NCI-H345 treated with DMSO at 0.1 percent for 48 hours (cell line): ENCODE measurements around the gene RUFY3.
"Not testable (repeated sequence)": the region's sequence is repeated elsewhere in the genome, so short reads cannot be mapped to it uniquely, and the experiment has no call there.

ENCODE experiments used
- DNase-seq: peaks from one replicate; lab custom pipeline; 2025; ENCODE audit not compliant: unreplicated experiment; lab: John Stamatoyannopoulos, UW

RUFY3 gene, protein sequence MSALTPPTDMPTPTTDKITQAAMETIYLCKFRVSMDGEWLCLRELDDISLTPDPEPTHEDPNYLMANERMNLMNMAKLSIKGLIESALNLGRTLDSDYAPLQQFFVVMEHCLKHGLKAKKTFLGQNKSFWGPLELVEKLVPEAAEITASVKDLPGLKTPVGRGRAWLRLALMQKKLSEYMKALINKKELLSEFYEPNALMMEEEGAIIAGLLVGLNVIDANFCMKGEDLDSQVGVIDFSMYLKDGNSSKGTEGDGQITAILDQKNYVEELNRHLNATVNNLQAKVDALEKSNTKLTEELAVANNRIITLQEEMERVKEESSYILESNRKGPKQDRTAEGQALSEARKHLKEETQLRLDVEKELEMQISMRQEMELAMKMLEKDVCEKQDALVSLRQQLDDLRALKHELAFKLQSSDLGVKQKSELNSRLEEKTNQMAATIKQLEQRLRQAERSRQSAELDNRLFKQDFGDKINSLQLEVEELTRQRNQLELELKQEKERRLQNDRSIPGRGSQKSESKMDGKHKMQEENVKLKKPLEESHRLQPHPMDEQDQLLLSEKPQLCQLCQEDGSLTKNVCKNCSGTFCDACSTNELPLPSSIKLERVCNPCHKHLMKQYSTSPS

DNA sequence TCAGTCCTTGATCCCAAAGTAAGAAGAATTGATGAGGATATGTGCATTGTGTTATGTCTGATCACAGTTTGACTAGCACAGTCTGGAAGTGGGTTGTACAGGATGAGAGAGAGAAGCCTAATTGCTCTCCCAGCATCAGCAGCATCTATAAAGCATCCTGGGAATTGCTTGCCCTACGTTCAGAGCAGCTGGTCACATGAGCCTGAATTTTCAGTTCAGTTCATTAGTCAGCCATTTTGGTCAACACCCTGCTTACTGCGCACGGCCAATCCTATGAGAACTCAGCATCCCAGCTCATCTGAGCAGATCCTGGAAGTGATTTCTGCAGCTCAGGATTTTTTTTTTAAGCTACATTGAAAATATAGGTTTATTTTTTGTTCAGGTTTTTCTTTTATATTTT lies at the start of gene RUFY3:
Gene RUFY3 (plus strand): TSS at position 218 of the 400 bp plus-strand sequence. CDS start 610 bp downstream, outside the sequence.
- DNase-seq: peak; percentile 62

DNA sequence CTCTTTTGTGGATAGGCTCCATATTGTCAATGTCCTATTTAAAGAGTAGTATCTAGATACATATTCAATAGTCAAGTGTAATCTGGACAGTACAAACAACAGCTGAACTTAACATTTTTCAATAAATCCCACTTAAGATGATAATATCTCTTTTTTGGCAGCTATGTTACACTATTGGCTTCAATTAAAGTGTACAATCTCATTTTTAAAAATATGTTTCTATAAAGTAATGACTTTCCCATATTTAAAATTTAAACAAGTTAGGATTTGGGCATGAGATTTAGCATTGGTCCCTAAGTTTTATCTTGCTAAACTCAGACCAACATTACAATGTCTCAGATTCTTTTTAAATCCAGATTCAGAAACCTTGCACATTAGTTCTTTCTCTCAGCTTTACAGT lies 47.6 kb upstream of the RUFY3 start:
- no peak for DNase-seq

DNA sequence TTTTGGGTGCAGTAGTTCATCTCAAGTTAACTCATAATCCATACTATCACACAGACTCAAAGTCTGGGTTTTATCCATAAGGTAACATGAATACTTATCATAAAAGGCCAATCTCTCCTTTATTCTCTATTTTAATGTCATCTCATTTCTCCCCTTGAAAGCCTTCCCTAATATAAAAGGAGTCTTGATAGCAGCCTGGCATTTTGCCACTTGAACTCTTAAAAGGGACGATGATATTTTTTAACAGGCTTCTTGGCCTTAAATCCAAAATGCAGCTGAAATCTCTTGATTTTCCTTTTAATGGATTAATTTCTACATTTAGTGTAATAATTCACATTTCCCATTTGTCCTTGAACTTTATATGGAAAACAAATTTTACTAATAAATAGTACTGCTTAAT lies 47.0 kb upstream of the RUFY3 start:
- no peak for DNase-seq

DNA sequence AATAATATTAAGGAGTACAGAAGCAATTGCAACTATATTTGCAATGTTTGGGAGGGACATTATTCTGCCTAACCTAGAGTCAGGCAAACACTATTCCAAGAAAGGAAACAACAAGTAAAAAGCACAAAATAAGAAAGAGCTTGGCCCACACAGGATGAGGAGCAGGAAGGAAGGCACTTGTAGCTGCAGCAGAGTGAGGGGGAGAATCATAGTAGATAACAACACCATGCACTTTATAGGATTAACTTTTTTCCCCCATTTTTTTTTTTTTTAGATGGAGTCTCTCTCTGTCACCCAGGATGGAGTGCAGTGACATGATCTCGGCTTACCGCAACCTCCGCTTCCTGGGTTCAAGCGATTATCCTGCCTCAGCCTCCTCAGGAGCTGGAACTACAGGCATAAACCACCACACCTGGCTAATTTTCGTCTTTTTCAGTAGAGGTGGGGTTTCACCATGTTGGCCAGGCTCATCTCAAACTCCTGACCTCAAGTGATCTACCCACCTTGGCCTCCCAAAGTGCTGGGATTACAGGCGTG lies 45.1 kb upstream of the RUFY3 start:
- DNase-seq: no peak

DNA sequence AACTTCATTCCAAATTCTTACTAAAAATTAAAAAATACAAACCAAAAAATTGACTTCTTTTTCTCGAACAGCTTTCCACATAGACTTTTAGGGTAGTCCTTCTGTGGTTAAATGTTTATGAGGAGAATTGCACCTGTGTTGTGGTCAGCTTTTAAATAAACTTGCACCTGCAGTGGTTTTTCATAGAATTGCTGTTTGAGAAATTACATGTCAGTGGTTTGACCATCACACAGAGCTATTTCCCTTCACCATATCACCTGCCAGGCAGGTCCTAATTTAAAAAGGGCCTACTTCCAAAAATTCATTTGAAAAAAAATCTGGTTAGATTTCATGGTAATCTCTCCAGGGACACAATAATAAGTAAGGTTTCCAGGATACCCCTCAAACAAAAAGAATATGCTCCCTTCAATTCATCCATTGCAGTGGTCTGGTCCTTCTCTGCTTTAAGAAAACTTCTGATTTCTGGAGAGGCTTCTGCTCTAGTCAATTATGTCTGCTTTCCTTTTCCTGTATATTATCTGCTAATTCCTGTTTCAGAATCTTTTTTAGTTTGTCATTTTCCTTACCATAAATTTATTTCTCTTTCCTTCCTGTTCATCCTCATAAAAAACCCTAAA lies 43.3 kb upstream of the RUFY3 start:
- DNase-seq: no peak

DNA sequence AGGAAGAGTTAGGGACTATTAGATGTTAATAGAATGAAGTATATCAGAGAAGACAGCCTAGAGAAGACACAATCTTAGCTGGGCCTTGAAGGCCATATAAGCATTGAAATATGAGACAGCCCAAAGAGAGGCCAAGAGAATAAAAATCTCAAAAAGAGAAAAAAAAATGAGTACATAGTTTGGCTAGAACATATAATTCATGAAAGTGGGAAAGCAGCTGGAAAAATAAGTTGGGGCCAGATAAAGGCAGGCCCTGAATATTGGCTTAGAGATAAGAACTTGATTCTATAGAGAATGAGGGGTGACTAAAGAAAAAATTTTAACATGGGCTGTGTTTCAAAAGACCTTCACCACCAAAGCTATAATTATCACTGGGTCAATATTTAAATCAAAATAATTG lies 40.8 kb upstream of the RUFY3 start:
- no peak for DNase-seq

DNA sequence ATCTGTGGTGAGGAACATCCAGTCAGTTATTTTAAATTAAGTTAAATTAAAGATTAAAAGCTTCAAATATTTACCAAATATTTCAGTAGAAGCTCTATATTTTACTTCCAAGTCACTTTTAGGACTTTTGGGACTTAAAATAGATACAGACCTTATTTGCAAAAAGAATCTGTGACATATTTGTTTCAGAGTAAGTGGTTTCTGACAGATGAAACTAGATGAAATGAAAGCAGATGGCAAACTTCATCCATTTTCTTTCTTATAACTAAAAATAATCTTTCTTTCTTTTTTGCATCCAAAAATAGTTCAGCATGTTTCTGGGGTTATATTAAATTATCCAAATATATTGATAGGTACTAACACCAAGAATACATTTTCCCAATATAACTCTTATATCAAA lies 40.1 kb upstream of the RUFY3 start:
- no peak for DNase-seq

DNA sequence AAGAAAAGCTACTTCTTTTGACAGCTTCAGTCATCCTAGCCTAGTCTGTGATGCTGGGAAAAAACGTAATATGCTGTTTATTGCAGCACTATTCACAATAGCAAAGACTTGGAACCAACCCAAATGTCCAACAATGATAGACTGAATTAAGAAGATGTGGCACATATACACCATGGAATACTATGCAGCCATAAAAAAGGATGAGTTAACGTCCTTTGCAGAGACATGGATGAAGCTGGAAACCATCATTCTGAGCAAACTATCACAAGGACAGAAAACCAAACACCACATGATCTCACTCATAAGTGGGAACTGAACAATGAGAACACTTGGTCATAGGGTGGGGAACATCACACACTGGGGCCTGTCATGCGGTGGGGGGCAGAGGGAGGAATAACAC lies 39.6 kb upstream of the RUFY3 start:
- not testable (repeated sequence) for DNase-seq

DNA sequence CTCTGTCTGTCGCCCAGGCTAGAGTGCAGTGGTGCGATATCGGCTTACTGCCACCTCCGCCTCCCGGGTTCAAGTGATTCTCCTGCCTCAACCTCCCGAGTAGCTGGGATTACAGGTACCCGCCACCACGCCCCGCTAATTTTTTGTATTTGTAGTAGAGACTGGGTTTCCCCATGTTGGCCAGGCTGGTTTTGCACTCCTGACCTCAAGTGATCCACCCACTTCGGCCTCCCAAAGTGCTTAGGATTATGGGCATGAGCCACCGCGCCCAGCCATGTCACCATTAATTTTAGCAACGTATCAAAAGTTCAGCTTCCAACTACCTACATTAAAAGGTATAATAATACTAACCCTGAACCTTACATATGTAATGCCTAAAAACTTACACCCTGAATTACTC lies 34.4 kb upstream of the RUFY3 start:
- no peak for DNase-seq

DNA sequence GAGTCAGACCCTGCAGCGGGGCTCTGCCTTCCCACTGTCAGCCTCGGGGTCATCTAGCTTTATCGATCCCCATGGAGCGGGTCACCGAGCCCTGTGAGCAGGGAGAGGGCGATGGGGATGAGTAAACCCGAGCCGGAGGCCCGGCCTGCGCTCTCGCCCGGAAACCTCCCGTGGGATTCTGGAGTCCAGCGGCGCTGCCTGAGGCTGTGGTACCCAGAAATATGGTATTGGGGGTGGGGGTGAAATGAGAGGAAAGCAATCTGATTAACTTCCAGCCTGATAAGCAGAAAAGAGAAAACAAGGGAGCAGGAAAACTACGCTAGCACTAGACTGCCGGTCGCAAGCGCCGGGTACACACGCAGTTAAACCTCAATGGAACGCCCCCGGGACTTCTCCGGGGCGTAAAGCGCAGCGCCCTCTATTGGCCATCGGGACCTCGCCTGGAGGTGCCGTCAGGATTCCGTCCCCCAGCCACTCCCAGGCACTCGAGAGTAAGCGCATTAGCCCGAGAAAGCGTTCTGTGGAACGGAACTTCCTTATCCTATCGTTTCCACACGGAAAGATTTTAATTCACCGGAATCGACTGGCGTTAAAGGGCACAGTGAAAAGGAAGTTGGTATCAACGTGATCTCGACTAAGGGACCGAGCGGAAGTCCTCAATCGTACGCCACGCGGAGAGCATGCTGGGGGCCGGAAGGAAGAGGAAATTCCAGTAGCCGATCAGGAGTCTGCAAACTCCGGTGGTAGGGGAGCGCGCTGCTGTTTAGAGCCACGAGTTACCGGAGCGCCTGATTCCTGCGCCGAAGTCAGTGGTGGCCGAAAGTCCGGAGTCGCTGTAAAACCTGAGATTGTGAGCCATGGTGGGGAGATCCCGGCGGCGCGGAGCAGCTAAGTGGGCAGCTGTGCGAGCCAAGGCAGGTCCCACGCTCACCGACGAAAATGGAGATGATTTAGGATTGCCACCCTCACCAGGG lies 33.7 kb upstream of the RUFY3 start, which contains the start of gene UTP3:
Gene UTP3 (plus strand): TSS at position 712 of the 974 bp plus-strand sequence. CDS start 146 bp downstream, at position 858.
- DNase-seq: peak; percentile 94

DNA sequence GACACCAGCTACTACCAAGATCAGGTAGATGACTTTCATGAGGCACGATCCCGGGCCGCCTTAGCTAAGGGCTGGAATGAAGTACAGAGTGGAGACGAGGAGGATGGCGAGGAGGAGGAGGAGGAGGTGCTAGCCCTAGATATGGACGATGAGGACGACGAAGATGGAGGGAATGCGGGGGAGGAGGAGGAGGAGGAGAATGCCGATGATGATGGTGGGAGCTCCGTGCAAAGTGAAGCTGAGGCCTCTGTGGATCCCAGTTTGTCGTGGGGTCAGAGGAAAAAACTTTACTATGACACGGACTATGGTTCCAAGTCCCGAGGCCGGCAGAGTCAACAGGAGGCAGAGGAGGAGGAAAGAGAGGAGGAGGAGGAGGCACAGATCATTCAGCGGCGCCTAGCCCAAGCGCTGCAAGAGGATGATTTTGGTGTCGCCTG lies 33.0 kb upstream of the RUFY3 start:
- no peak for DNase-seq

DNA sequence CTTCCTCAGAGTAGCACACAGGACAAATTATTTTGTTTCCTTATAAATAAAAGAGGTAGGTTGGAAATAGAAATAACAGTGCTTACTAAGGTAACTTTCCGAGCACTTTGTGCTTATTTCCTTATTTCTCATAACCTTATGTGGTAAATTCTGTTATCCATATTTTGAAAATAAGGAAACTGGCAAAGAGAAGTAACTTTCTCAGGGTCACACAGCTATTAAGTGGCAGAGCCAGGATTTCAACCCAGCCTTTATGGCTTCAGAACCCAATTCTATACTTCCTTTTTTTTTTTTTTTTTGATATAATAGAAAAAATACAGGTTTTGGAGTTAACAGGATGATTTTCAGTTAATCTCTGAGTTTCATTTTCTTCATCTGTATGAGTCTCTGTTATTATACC lies 30.1 kb upstream of the RUFY3 start:
- no peak for DNase-seq

DNA sequence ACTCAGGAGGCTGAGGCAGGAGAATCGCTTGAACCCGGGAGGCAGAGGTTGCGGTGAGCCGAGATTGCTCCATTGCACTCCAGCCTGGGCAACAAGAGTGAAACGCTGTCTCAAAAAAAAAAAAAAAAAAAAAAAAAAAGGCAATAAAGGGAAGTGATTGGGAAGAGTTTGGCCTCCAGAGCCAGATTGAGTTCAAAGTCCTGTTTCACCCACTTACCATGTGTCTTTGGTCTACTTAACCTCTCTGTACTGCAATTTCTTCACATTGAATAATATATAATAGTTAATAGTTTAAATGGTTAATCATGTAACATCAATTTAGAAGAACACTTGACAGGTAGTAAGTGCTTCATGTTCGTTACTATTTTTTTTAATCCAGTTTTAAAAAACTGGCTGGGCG lies 27.1 kb upstream of the RUFY3 start:
- not testable (repeated sequence) for DNase-seq

DNA sequence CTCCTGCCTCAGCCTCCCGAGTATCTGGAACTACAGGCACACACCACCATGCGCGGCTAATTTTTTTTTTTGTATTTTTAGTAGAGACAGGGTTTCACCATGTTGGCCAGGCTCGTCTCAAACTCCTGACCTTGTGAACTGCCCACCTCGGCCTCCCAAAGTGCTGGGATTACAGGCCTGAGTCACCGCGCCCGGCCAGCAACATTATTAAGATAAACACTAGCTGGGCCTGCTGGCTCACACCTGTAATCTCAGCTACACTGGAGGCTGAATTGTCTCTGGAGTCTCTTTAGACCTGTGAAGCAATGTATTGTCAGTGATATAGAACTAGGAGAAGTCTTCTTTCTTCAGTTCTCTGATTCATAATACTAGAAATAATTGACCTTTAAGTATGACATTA lies 23.3 kb upstream of the RUFY3 start:
- not testable (repeated sequence) for DNase-seq

DNA sequence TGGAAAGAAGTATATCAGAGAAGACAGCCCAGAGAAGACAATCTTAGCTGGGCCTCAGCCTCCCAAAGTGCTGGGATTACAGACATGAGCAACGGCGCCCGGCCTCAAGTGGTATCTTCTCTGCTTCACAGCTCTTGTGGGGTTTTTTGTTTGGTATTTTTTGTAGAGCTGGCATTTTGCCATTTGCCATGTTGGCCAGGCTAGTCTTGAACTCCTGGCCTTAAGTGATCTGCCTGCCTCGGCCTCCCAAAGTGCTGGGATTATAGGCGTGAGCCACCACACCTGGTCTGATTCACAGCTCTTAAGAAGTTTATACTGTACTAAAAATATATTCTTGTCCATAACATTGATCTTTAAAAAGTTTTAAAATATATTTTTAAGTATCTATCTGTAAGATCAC lies 21.1 kb upstream of the RUFY3 start:
- DNase-seq: no peak

DNA sequence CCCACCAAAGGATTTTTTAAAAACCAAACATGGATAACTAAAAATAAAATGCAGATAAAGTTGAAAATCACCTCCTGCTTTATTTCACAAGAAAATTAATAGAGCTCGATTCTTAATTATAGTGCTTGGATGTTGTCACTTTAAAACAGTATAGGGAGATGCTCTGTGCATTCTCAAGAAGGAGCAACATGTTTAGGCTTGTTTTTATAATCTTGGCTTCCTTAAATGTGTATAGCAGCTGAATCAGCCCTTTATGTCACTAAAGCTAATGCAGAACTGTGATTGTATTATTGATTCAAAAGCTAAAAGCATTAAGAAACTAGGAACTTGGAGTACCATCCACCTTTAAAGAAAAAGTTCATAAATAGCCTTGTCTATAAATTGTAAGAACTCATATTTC lies 20.5 kb upstream of the RUFY3 start:
- no peak for DNase-seq

DNA sequence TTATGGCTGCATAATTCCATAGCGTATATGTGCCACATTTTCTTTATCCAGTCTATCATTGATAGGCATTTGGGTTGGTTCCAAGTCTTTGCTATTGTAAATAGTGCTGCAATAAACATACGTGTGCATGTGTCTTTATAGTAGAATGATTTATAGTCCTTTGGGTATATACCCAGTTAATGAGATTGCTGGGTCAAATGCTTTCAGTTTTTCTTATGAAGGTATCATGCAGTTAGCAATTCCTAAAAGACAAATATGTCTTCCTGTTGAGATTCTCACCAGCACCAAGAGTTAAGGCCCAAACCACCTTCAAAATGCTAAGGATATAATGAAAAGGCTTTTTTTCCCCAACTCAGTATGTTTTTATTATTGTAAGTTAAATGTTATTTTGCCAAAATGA lies 19.2 kb upstream of the RUFY3 start:
- not testable (repeated sequence) for DNase-seq

DNA sequence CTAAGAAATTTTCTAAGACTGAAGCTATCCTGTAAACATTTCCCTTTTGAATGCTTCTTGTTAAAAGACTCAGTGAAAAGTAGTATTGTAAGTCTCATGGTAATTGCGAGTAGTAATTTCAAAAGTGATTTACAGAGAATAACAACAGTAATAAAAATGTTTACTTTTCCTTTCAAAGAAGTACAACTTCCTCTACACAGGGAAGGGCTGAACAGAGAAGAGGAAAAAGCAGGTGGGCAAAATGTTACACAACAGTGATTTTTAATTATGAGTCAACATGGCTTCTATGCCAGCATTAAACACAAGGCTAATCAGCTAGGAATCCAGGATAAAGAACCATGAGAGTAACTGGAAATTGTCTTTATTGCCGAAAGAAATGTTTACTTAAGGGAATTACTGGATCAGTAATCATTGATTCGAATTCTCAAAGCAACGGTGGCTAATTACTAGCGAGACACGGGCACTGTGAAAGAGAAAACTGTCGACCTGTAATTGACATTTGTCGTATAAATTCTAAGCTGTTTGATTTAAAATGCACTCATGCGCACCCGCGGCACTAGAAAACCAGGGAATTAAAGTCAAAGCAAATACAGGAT lies 18.0 kb upstream of the RUFY3 start:
- peak; percentile 16 for DNase-seq

DNA sequence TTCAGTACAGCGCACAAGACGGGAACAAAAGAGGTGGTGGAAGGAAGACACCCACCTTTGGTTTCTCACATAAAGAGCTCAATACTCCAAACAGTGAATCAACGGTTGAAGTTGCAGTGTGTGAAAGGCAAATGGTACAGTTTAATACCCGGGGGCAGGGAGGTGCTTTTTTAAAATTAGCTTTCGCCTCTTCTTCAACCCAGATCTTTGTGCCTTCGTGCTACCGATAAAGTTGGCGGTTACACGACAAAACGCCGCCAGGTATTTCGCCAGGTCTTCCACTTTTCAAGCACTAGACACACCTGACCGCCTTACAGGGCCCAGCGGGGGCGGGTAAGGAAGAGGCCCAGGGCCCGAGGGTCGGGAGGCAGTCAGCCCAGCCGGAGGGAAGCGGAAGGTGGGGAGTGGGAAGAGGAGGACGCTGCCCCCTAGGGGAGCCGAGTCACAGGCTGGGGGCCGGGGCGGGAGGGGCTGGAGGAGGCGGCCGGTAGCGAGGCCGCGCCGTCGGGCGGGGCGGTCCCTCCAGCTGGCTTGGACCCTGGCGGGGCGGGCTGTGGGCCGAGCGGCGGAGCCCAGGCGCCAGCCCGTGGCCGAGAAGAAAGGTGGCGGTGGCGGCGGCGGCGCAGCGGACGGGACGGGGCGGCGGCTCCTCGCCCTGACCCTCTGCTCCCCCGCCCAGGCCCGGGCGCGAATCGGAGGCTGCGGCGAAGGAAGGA lies 17.4 kb upstream of the RUFY3 start:
- peak; percentile 24 for DNase-seq

DNA sequence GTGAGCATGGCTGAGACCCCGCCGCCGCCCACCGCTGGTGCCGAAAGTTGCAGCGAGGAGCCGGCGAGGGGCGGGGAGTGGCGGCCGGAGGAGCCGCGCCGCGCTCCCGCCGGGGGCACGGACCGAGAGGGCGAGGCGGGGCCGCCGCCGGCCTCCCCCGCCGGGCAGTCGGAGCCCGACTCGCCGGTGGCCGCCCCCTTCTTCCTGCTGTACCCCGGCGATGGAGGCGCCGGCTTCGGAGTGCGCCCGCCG lies 16.9 kb upstream of the RUFY3 start:
- no peak for DNase-seq
